ENCODE results near the gene NTPCR. TPM values are rescaled to one million over a fixed set of nuclear protein-coding genes. Genes with fewer than 3 reads are reported as not detected.

Gene NTPCR
- total RNA-seq, 2 experiments from 2014 or later: 27.2 to 31.1 TPM

DNA sequence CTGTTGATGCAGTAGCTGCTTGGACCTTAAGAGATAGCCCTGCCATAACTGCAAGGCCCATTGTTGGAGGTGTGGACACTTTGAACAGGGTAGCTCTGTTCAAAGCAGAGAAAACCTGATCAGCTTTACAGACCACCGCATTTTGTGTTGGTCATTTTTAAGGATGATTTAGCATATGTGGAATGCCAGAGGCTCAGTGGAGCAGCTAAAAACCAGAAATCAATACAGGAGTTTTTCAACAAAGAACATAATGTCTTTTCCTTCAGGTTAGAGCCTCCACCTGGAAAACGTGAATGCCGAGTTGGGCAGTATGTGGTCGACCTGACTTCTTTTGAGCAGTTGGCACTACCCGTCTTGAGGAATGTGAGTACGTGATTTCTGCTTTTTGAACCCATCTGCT lies 5.7 kb downstream of the NTPCR start:
- H3K27ac Mint-ChIP-seq: no peak overlapping the region
- peaks cover 22% of the 10 kb centered on the region for H3K4me1 Mint-ChIP-seq
- H3K9me3 Mint-ChIP-seq: peaks cover 13% of the 10 kb centered on the region
- no peaks in the 10 kb centered on the region for H3K27me3 Mint-ChIP-seq
- ChIA-PET POLR2A (no interaction called here), CTCF (no interaction called here)
- no peak overlapping the region for H3K4me3 Mint-ChIP-seq
- no peak for DNase-seq
- H3K36me3 Mint-ChIP-seq (ENCODE audit: low read depth): peaks cover 45% of the 10 kb centered on the region

DNA sequence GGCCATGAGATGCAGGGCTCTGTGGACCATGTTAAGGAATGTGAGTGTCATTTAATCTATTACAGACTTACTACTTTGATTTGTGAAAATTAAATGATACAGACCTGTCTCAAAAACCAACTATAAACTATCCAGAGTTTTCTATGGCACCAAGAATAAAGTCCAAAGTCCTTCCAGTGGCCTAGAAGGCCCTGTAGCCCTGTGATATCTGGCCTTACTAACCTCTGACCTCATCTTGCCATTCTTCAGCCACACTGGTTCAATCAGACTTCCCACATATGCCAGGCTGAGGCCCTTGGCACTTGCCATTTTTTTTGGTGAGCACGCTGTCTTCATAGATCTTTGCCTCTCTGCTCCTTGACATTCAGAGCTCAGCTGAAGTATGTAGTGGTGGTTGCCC lies 7.7 kb downstream of the NTPCR start:
- Mint-ChIP-seq H3K4me1 (peaks cover 3% of the 10 kb centered on the region), H3K36me3 (ENCODE audit: low read depth) (peaks cover 48% of the 10 kb centered on the region), H3K9me3 (peaks cover 13% of the 10 kb centered on the region), H3K27ac (no peak overlapping the region), H3K27me3 (no peaks in the 10 kb centered on the region), H3K4me3 (no peak overlapping the region)
- DNase-seq: no peak
- POLR2A ChIA-PET: no interaction called here
- CTCF ChIA-PET: no interaction called here

DNA sequence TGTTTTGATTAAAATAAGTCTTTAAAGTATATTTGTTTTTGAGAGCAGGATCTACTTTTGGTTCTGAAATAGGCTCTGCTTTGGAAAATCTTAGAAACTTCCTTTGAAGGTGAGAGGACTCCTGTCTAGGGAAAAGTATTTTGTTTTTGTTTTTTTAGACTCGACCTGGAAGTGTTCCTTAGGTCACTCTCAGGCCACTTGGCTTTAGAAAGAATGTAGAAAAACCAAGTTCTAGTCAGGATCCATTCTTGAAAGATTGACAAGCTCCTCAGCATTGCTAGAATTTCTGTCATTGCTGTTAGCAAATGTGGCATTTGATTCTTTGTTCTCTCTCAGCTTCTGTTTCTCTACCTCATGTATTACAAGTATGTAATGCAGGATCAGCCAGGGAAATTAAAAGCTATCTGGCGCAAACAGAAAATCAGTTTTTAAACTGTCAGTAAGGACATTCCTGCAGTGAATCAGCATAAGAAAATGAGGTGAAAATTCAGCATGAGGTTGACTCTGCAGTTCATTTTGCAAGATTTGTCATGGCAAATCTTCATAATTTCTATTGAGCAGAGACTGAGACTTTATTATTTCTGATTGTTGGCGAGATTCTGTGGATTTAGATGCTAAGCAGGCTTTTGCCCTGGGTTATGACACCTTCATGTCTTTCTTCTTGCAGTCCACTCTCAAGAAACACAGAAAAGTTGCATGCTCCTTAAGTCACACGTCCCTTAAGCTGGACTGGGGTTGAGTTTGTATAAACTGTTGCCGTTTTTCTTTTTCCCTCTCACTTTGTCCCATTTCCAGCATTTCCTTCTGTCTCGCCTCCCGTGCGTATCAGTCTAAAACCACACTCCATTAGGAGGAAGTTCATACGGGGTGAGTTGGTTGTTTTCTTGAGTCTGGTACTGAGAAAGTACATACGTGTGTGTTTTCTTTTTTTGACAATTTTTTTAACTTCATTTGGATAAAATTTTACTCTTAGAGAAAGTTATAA lies 12.6 kb downstream of the NTPCR start:
- Mint-ChIP-seq H3K27ac (no peak overlapping the region), H3K36me3 (ENCODE audit: low read depth) (peaks cover 31% of the 10 kb centered on the region), H3K4me3 (no peak overlapping the region), H3K27me3 (no peaks in the 10 kb centered on the region), H3K4me1 (no peaks in the 10 kb centered on the region), H3K9me3 (peaks cover 9% of the 10 kb centered on the region)
- POLR2A ChIA-PET: no interaction called here
- no peak for DNase-seq
- CTCF ChIA-PET: interaction anchor here (1.5 kb wide), 1 partner anchor 10 kb away, joined by 4 read pairs; no protein-coding TSS in a partner anchor

DNA sequence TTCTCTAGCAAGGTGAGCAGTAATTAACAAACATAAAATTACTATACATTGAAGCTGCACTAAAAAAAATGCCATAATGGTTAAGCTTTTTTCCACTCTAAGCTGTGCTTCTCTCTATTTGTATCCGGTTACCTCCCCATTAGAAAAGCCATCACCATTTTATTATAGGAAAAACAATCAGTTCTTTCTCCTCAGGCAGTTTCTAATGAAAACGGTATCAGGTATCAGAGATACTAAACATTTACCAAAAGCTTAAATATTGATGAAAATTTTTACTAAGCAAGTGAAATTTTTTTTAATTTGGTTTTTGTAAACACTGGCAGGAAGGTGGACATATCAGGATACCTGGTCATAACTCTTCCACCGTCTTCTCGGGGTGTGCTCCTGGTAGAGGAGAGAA lies 14.2 kb downstream of the NTPCR start:
- DNase-seq: no peak
- ChIA-PET POLR2A (no interaction called here), CTCF (interaction anchor here (1.1 kb wide), 1 partner anchor 13 kb away, joined by 3 read pairs; no protein-coding TSS in a partner anchor)
- Mint-ChIP-seq H3K27ac (no peak overlapping the region), H3K27me3 (no peaks in the 10 kb centered on the region), H3K9me3 (no peaks in the 10 kb centered on the region), H3K4me3 (no peak overlapping the region), H3K36me3 (ENCODE audit: low read depth) (peaks cover 26% of the 10 kb centered on the region), H3K4me1 (peaks cover 10% of the 10 kb centered on the region)

DNA sequence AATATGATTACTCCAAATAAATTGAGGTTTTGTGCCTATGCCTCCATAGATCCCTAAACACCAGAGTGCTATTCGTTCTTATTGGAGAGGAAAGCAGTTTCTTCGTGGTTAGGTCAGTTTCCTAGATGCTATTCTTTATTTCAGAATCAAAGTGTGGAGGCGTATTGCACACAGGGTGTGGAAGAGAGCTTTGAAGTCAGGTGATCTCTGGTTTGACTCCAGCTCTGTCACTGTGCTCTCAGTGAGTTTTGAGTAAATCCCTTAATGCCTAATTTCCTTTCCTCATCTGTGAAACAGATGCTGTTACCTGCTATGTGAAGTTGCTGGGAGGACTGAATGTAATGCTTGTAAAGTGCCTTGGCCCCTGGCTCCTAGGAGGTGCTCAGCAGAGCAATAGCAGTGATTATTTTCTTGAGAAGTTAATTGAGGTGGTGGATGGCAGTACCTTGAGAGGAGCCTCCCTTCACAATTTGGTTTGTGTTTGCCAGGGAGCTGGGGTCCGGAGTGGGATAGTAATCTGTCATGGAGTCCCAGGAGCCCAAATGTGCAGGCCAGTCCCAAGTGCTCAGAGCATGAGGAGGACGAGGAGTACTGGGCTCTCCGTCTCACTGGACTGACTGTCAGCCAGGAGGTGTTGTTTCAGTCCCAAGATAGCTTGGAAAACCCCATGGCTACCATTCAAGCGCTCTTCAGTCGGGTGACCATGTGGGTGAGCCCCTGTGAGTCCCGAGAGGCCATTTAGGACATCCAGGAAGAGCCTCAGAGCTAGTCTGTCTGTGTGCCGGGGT lies 14.9 kb downstream of the NTPCR start:
- H3K9me3 Mint-ChIP-seq: no peaks in the 10 kb centered on the region
- no peak overlapping the region for H3K4me3 Mint-ChIP-seq
- H3K4me1 Mint-ChIP-seq: peaks cover 11% of the 10 kb centered on the region
- POLR2A ChIA-PET: no interaction called here
- no peak for DNase-seq
- peaks cover 27% of the 10 kb centered on the region for H3K36me3 Mint-ChIP-seq (ENCODE audit: low read depth)
- no peaks in the 10 kb centered on the region for H3K27me3 Mint-ChIP-seq
- CTCF ChIA-PET: no interaction called here
- H3K27ac Mint-ChIP-seq: no peak overlapping the region

DNA sequence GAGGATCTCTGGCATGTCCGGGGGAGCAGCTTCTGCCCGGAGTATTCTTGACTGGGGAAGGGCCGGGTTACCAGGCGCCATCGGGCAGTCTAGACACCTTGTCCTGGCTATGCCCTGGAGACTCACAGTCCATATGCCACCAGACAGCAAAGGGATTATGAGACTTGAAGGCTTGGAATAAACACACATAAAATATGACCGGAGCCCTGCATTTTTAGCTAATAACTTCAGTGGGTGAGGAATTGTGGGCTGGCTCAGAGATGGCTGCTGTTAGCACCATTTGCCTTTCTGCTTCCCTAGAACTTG lies 15.5 kb downstream of the NTPCR start:
- no peaks in the 10 kb centered on the region for H3K27me3 Mint-ChIP-seq
- CTCF ChIA-PET: no interaction called here

DNA sequence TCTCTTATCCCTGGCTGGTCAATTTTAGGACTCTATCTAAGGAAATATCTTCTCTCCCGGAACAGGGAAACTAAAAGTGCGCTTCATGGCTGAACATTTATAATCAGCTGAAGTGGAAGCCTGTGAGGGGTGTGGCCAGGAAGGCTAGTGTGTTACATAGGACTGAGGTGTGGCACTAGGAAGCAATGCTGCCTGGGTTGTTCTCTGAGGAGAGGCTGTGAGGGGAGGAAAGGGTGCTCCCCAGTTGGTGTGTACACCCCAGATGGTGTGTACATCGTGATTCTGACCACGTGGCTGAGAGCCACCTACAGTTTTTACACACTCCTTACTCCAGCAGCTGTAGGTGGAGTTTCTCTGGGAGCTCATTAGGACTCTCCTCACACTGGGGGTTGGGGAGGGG lies 16.3 kb downstream of the NTPCR start:
- ChIA-PET POLR2A (no interaction called here), CTCF (no interaction called here)
- H3K27me3 Mint-ChIP-seq: no peaks in the 10 kb centered on the region
- no peak overlapping the region for H3K4me3 Mint-ChIP-seq
- no peak overlapping the region for H3K27ac Mint-ChIP-seq
- DNase-seq: no peak
- no peaks in the 10 kb centered on the region for H3K9me3 Mint-ChIP-seq
- peaks cover 11% of the 10 kb centered on the region for H3K4me1 Mint-ChIP-seq
- peaks cover 32% of the 10 kb centered on the region for H3K36me3 Mint-ChIP-seq (ENCODE audit: low read depth)

More for the DNA sequence above, 15.5 kb downstream of the NTPCR start:
- POLR2A ChIA-PET: no interaction called here
- no peak overlapping the region for H3K4me3 Mint-ChIP-seq
- peaks cover 11% of the 10 kb centered on the region for H3K4me1 Mint-ChIP-seq
- DNase-seq: no peak
- H3K9me3 Mint-ChIP-seq: no peaks in the 10 kb centered on the region
- H3K27ac Mint-ChIP-seq: no peak overlapping the region
- peaks cover 28% of the 10 kb centered on the region for H3K36me3 Mint-ChIP-seq (ENCODE audit: low read depth)

DNA sequence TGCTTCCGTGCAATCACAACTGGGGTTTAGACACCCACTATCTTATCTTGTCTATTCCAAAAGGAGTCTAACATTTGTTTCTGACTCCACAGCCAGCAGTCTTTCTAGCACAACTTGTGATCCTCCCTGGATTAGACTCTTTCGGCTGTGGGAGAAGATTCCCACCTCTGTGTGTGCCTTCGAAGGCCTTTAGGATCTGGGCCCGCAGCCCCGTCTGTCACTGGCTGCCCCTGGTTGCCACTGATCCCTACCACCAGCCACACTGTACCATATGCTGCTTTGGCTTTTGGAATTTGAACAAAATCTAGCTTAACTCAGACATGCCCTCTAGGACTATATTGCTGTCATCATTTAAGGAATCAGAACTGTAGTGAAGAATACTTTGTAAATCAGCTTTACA lies 18.0 kb downstream of the NTPCR start:
- Mint-ChIP-seq H3K27me3 (no peaks in the 10 kb centered on the region), H3K4me3 (no peak overlapping the region), H3K9me3 (peaks cover 8% of the 10 kb centered on the region), H3K36me3 (ENCODE audit: low read depth) (peaks cover 42% of the 10 kb centered on the region), H3K27ac (no peak overlapping the region), H3K4me1 (peaks cover 11% of the 10 kb centered on the region)
- POLR2A ChIA-PET: no interaction called here
- DNase-seq: no peak
- CTCF ChIA-PET: interaction anchor here (1.1 to 1.6 kb wide), 2 partner anchors 15 to 332 kb away, joined by 3 read pairs; no protein-coding TSS in a partner anchor

DNA sequence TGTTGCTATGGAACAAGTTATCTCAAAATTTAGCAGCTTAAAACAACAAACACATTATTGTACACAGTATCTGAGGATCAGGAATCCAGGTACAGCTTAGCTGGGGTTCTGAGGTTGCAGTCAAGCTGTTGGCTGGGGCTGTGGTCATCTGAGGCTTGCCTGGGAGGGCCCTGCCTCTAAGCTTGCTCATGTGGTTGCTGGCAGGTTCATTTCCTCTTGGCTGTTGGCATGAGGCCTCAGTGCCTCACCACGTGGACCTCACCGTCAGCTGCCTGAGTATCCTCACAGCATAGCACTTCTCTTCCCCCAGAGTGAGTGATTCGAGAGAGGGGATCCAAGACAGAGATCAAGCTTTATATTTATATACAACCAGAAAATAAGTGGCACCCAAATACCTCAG lies 18.6 kb downstream of the NTPCR start:
- no peak for DNase-seq
- ChIA-PET CTCF (interaction anchor here (1.1 to 1.6 kb wide), 2 partner anchors 16 to 332 kb away, joined by 3 read pairs; no protein-coding TSS in a partner anchor), POLR2A (interaction anchor here (2.4 kb wide), 1 partner anchor 11 kb away, joined by 5 read pairs; no protein-coding TSS in a partner anchor)
- no peaks in the 10 kb centered on the region for H3K27me3 Mint-ChIP-seq
- H3K36me3 Mint-ChIP-seq (ENCODE audit: low read depth): peaks cover 46% of the 10 kb centered on the region
- no peak overlapping the region for H3K27ac Mint-ChIP-seq
- H3K4me3 Mint-ChIP-seq: no peak overlapping the region
- peaks cover 13% of the 10 kb centered on the region for H3K9me3 Mint-ChIP-seq
- peaks cover 11% of the 10 kb centered on the region for H3K4me1 Mint-ChIP-seq

DNA sequence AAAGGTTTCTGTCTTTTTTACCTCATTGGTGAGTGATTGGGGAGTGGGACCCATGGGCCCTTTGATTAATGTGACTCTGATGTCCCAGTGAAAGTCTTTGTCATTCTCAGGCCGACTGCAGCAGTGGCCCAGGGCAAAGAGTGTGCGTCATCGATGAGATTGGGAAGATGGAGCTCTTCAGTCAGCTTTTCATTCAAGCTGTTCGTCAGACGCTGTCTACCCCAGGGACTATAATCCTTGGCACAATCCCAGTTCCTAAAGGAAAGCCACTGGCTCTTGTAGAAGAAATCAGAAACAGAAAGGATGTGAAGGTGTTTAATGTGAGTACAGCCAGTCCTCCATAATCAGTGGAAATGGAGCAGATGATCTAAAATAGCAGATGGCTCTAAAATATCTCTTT lies 19.4 kb downstream of the NTPCR start:
- Mint-ChIP-seq H3K27me3 (no peaks in the 10 kb centered on the region), H3K4me3 (no peak overlapping the region), H3K36me3 (ENCODE audit: low read depth) (peaks cover 54% of the 10 kb centered on the region), H3K27ac (no peak overlapping the region), H3K4me1 (peaks cover 11% of the 10 kb centered on the region), H3K9me3 (peaks cover 17% of the 10 kb centered on the region)
- POLR2A ChIA-PET: interaction anchor here (2.4 kb wide), 1 partner anchor 10 kb away, joined by 5 read pairs; no protein-coding TSS in a partner anchor
- no peak for DNase-seq
- CTCF ChIA-PET: interaction anchor here (1.6 kb wide), 1 partner anchor 333 kb away, joined by 3 read pairs; no protein-coding TSS in a partner anchor

DNA sequence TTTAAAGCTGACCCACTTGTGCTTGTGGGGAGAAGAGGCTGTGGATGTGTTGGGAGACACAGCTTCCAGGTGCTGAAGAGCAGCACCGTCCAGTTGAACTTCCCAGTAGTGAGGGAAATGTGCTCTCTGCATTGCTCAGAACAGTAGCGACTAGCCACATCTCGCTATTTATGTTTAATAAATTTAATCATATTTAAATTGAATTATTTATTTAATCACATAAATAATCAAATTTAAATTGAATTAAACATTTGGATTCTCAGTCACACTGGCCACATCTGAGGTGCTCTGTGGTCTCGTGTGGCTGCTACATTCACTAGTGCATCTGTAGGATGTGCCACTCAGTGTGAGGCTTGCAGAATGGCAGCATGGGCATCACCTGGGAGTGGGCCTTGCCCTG lies 20.1 kb downstream of the NTPCR start:
- Mint-ChIP-seq H3K27ac (no peak overlapping the region), H3K36me3 (ENCODE audit: low read depth) (peaks cover 59% of the 10 kb centered on the region), H3K27me3 (no peaks in the 10 kb centered on the region), H3K4me3 (no peak overlapping the region), H3K4me1 (peaks cover 11% of the 10 kb centered on the region), H3K9me3 (peaks cover 21% of the 10 kb centered on the region)
- POLR2A ChIA-PET: interaction anchor here (2.4 kb wide), 1 partner anchor 9 kb away, joined by 5 read pairs; no protein-coding TSS in a partner anchor
- DNase-seq: no peak
- CTCF ChIA-PET: no interaction called here

DNA sequence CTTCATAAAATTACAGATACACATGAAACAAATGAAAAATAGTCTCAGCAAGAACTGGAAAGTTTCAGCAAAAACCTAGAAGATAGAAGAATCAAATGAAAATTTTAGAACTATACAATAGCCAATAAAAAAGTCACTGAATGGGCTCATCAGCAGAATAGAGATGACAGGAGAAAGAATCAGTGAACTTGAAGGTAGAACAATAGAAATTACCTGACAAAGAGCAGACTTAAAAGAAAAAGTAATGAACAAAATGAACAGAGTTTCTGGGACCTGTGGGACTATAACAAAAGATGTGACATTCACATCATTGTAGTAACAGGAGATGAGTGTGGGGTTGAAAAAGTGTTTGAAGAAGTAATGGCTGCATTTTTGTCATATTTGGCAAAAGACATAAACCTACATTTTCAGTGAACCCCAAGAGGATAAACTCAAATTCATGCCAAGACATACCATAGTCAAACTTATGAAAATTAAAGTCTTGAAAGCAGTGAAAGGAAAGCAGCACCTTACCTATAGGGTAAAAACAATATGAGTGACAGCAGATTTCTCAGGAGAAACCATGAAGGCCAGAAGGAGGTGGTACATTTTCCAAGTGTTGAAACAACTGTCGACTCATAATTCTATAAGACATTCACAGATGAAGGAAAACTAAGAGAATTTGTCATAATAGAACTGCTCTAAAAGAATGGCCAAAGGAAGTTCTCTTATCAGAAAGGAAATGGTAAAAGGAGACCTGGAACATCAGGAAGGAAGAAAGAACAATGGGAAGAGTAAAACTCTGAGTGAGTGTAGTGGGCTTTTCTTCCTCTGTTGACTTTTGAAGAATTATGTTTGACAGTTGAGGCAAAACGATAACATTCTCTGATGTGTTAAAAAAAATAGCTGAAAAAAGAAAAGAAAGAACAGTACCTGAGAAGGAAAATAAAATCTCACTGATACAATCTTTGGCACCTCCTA lies 23.5 kb downstream of the NTPCR start:
- Mint-ChIP-seq H3K27ac (no peak overlapping the region), H3K9me3 (peaks cover 21% of the 10 kb centered on the region), H3K4me1 (peaks cover 21% of the 10 kb centered on the region), H3K4me3 (no peak overlapping the region), H3K36me3 (ENCODE audit: low read depth) (peaks cover 74% of the 10 kb centered on the region), H3K27me3 (no peaks in the 10 kb centered on the region)
- CTCF ChIA-PET: no interaction called here
- DNase-seq: no peak
- POLR2A ChIA-PET: no interaction called here

All from activated CD4-positive, alpha-beta memory T cell treated with anti-CD3 and anti-CD28 coated beads, Interleukin-2, amount 10 ng/mL, durations not matched to agents 7 days and 5 days (primary cell).